Stomach (tissue), 9 donors: ENCODE measurements around the gene ABR. TPM values are rescaled to one million over a fixed set of nuclear protein-coding genes. Genes with fewer than 3 reads are reported as not detected.
"Not testable (repeated sequence)": the region's sequence is repeated elsewhere in the genome, so short reads cannot be mapped to it uniquely, and the experiment has no call there.

Source experiments
- DNase-seq, 2 donors: peaks; one replicate each; pipeline versions ENCODE4 v3.0.0 to v3.0.0-alpha.2; 2013 to 2019
- H3K27ac ChIP-seq, 5 donors: fragments of 200-600 bp in 4 of 5; sonication (generic) in 4 of 5; one replicate each; pipeline ENCODE4 v1.5.1; 2013 to 2019; ENCODE audit warnings: mild to moderate bottlenecking in 1 of 5, moderate library complexity in 1 of 5
- H3K27me3 ChIP-seq, 3 donors: fragments of 200-600 bp; sonication (generic); one replicate each; pipeline ENCODE4 v1.5.1; 2017 to 2019; ENCODE audit warnings: mixed run types in 1 of 3
- H3K36me3 ChIP-seq, 4 donors: fragments of 200-600 bp; sonication (generic); 1 replicate in 3 of 4; 2 replicates in 1 of 4; pipeline ENCODE4 v1.5.1; 2016 to 2019
- H3K4me1 ChIP-seq, 4 donors: fragments of 200-600 bp; sonication (generic); one replicate each; pipeline ENCODE4 v1.5.1; 2016 to 2019
- H3K4me3 ChIP-seq, 4 donors: fragments of 200-600 bp; sonication (generic) in 3 of 4; one replicate each; pipeline ENCODE4 v1.5.1; 2016 to 2019; ENCODE audit warnings: mild to moderate bottlenecking in 1 of 4
- H3K9me3 ChIP-seq, 4 donors: fragments of 200-600 bp; sonication (generic); one replicate each; pipeline ENCODE4 v1.5.1; 2016 to 2019
- EP300 ChIP-seq: sonication (generic); formaldehyde crosslinking; IDR thresholded peaks from one replicate; pipeline ENCODE4 v1.6.1; 2017; ENCODE audit warnings: antibody characterized with exemption
- POLR2A ChIP-seq, 4 donors: fragments of 450-650 bp; IDR thresholded peaks; one replicate each; pipeline ENCODE4 v1.6.1; 2016; ENCODE audit warnings: antibody characterized with exemption in 4 of 4, control low read depth in 2 of 4, mild to moderate bottlenecking in 1 of 4, moderate library complexity in 1 of 4
- POLR2AphosphoS5 ChIP-seq, 3 donors: sonication (generic); formaldehyde crosslinking; IDR thresholded peaks; one replicate each; pipeline ENCODE4 v1.6.1; 2016; ENCODE audit warnings: antibody characterized with exemption in 3 of 3
- WGBS, 5 donors: extraction: QIAGEN DNeasy Blood & Tissue Kit in 3 of 5; methylation state at CpG; one replicate each; pipeline versions ENCODE4 v1.1.5 to v1.1.7; 2013 to 2018; 5-methylcytosine and 5-hydroxymethylcytosine counted together
- intact Hi-C: fragments of 100-400 bp; cut with DNase I; formaldehyde crosslinking; loops from one replicate; pipeline ENCODE4 v1.15.1; 2023; ENCODE audit warnings: low total_unique reads
- polyA plus RNA-seq, 3 donors: library from polyadenylated mRNA; stranded (reverse); fragments of 200-250 nt; gene quantifications; one replicate each; pipeline ENCODE4 v1.2.3, GENCODE V29; 2013
- total RNA-seq, 5 donors: library from RNA; depleted of rRNA; stranded (reverse); fragments of >200 nt; gene quantifications; one replicate each; pipeline versions ENCODE4 v1.1.0 to v1.2.3, GENCODE V29; 2014 to 2016
- TF ChIP-seq, protein P1 (sequence below), 7 experiments: fragments of 450-650 bp in 4 of 7; fragments of 200-600 bp in 3 of 7; sonication (generic) in 3 of 7; IDR thresholded peaks; one replicate each; pipeline ENCODE4 v1.5.1; 2016 to 2019; ENCODE audit warnings: antibody characterized with exemption in 7 of 7, control low read depth in 2 of 7, mild to moderate bottlenecking in 1 of 7
- donor health status: healthy with polysubstance abuse.
- donor health status: Bipolar disorder and iron deficiency.
- donor health status: healthy.

ABR gene
- total and polyA plus RNA-seq, 8 donors = 28.3 to 1,523 (median 73.4) TPM

DNA sequence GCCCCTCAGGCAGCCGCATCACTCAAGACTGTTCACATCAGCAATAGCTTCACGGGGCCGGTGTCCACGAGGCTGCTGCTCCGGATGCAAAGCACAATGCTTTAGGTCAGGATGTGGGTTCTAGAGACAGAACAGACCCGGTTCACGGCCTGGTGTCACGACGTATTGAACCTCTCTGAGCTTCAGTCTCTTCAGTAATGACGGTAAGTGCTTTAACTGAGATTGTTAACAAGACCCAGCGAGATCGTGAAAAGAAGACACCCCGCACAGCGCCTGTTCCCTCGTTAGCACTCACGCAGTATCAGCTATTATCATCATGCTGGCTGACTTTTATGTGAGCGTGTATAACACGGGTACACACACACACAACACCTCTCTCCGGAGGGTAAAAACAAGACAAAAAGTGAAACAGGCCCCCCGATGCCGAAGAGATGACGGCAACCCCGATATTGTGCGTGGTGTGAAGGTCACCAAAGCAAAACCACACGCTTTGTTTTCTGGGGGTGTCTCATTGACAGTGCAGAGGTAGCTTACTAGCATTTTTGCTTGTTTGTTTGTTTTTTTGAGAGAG lies 21.4 kb upstream of the ABR start:
- peak in 1 of 2 donors; percentile 52 for DNase-seq
- Histone ChIP-seq H3K27ac (peak overlapping the region in 3 of 5 donors; percentile 28 to 49 (median 29)), H3K27me3 (no peaks in the 10 kb centered on the region), H3K4me3 (no peak overlapping the region), H3K9me3 (no peaks in the 10 kb centered on the region), H3K36me3 (no peaks in the 10 kb centered on the region), H3K4me1 (peaks cover 6 to 48% (median 13%) of the 10 kb centered on the region in 4 donors)
- WGBS, 5 donors = 70 to 81% (median 79%) methylated on average over 25 of the region's 25 CpGs
- intact Hi-C loops = no loop called here
- TF ChIP-seq EP300 (no peak), POLR2AphosphoS5 (IDR thresholded peaks at IDR 0.05) (no peak), POLR2A (IDR thresholded peaks at IDR 0.05) (no peak)
- TF ChIP-seq, protein P1, sequence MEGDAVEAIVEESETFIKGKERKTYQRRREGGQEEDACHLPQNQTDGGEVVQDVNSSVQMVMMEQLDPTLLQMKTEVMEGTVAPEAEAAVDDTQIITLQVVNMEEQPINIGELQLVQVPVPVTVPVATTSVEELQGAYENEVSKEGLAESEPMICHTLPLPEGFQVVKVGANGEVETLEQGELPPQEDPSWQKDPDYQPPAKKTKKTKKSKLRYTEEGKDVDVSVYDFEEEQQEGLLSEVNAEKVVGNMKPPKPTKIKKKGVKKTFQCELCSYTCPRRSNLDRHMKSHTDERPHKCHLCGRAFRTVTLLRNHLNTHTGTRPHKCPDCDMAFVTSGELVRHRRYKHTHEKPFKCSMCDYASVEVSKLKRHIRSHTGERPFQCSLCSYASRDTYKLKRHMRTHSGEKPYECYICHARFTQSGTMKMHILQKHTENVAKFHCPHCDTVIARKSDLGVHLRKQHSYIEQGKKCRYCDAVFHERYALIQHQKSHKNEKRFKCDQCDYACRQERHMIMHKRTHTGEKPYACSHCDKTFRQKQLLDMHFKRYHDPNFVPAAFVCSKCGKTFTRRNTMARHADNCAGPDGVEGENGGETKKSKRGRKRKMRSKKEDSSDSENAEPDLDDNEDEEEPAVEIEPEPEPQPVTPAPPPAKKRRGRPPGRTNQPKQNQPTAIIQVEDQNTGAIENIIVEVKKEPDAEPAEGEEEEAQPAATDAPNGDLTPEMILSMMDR (IDR thresholded peaks at IDR 0.05) = no peak

DNA sequence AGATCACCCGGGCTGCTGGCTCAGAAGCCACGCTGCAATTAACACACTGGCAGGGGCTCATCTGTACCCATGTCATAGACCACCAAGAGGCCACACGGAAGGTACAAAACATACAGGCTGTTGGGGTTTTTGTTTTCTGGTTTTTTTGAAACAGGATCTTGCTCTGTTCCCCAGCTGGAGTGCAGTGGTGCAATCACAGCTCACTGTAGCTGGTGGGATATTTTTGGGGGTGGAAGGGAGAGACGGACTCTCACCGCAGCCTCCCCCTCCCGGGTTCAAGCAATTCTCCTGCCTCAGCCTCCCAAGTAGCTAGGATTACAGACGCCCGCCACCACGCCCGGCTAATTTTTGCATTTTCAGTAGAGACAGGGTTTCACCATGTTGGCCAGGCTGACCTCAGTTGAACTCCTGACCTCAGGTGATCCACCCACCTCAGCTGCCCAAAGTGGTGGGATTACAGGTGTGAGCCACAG lies 19.5 kb upstream of the ABR start:
- 74 to 81% (median 75%) methylated on average over 10 of the region's 10 CpGs for WGBS, 5 donors
- H3K9me3 ChIP-seq, DNase-seq, H3K36me3 ChIP-seq, intact Hi-C loops, H3K4me3 ChIP-seq, H3K27me3 ChIP-seq: not testable (repeated sequence)
- H3K27ac ChIP-seq = peak overlapping the region in 4 of 5 donors; percentile 64 to 84 (median 78)
- peaks cover 6 to 48% (median 13%) of the 10 kb centered on the region in 4 donors for H3K4me1 ChIP-seq

DNA sequence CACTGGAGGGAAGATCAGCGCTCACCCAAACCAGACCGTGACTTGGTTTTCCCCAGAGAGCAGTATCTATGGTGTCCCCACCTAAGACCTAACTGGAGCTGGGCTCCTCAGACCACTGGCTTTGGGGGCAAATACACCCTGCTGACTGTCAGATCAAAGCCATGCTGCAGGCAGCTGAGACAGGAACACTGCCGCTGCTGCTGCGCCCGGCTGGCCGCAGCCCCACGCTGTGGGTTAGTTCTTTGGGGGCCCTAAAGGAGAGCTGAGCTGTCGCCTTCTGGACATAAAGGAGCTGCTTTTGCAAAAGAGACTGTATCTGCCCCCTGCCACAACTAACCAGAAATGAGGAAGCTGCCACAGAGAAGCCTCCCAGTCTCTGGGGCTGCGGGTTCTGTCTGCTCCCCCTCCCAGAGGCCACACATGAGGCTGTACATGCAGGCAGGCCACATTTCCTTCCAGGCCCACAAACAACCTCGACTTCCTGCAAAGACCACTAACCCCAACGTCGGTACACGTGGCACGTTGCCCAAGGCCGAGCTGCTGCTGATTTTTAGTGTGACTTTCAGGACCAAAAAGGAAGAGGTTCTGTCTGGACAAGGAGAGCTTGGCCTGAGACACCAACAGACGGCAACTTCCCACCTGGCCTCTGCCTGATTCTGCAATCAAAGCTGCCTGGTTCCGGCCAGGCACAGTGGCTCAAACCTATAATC lies 18.2 kb upstream of the ABR start:
- 23 to 57% (median 49%) methylated on average over 16 to 17 of the region's 17 CpGs for WGBS, 5 donors
- TF ChIP-seq, protein P1 (IDR thresholded peaks at IDR 0.05) = no peak
- peak in 2 of 3 donors; percentile 40 to 56 for TF ChIP-seq POLR2AphosphoS5 (IDR thresholded peaks at IDR 0.05)
- no peaks in the 10 kb centered on the region for H3K36me3 ChIP-seq
- no peaks in the 10 kb centered on the region for H3K9me3 ChIP-seq
- intact Hi-C loops = no loop called here
- H3K27ac ChIP-seq = peak overlapping the region; percentile 44 to 84 (median 74)
- peaks cover 0 to 3% (median 0%) of the 10 kb centered on the region in 3 donors for H3K27me3 ChIP-seq
- peaks cover 5 to 48% (median 5%) of the 10 kb centered on the region in 4 donors for H3K4me1 ChIP-seq
- H3K4me3 ChIP-seq = peak overlapping the region in 1 of 4 donors; percentile 3
- peak; percentile 69 to 80 for DNase-seq

DNA sequence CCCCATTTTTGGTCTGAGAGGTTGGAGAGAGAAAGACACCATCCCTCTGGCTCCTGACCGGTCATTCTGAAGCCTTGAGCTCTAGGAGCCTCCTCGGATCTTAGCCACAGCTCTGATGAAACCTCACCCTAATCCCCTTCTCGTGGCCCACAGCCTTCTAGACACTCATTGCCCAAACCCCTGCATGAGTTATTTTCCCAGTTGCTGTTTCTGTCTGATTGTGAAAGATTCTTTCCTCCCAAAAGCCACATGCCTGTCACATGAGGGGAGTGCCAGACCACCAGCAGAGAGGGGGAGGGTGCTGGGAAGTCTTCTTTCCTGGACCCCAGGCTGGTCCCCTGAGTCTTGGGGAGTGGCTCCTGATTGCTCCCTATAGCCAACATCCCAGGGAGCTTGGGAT lies 17.6 kb upstream of the ABR start:
- TF ChIP-seq POLR2AphosphoS5 (IDR thresholded peaks at IDR 0.05) = peak in 2 of 3 donors; percentile 10 to 51
- no peak for TF ChIP-seq EP300
- TF ChIP-seq POLR2A (IDR thresholded peaks at IDR 0.05) = no peak
- Histone ChIP-seq H3K4me1 (peaks cover 5 to 48% (median 5%) of the 10 kb centered on the region in 4 donors), H3K27me3 (peaks cover 0 to 3% (median 0%) of the 10 kb centered on the region in 3 donors), H3K27ac (peak overlapping the region in 4 of 5 donors; percentile 64 to 84 (median 78)), H3K9me3 (no peaks in the 10 kb centered on the region), H3K36me3 (no peaks in the 10 kb centered on the region), H3K4me3 (peak overlapping the region in 1 of 4 donors; percentile 3)
- intact Hi-C loops = no loop called here
- no peak for DNase-seq
- 50 to 81% (median 61%) methylated on average over 3 of the region's 3 CpGs for WGBS, 5 donors

DNA sequence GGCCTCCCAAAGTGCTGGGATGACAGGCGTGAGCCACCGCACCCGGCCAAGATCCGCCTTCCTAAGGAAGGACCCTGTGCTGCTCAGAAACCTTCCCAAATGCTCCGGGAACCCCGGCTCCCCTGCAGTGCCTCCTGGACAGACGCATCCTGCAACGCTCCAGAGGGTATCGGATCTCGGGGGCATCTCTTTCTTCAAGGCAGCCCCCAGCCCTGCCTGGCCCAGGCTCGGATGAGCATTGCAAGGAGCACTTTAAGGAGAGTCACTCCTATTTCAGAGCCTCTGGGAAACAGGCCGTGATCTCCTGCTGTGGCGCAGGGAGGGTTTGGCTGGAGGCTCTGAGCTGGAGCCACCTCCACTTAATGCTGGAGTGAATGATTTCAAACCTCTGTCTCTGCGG lies 17.2 kb upstream of the ABR start:
- H3K9me3 ChIP-seq = no peaks in the 10 kb centered on the region
- H3K27me3 ChIP-seq = peaks cover 0 to 3% (median 0%) of the 10 kb centered on the region in 3 donors
- intact Hi-C loops = no loop called here
- DNase-seq = no peak
- TF ChIP-seq, protein P1 (IDR thresholded peaks at IDR 0.05) = no peak
- no peak for TF ChIP-seq POLR2A (IDR thresholded peaks at IDR 0.05)
- no peak for TF ChIP-seq EP300
- no peak for TF ChIP-seq POLR2AphosphoS5 (IDR thresholded peaks at IDR 0.05)
- 85 to 96% (median 90%) methylated on average over 6 to 14 of the region's 14 CpGs for WGBS, 5 donors
- no peaks in the 10 kb centered on the region for H3K36me3 ChIP-seq
- H3K4me3 ChIP-seq = no peak overlapping the region
- peaks cover 5 to 48% (median 5%) of the 10 kb centered on the region in 4 donors for H3K4me1 ChIP-seq
- peak overlapping the region in 4 of 5 donors; percentile 64 to 84 (median 78) for H3K27ac ChIP-seq
